Left lung (tissue), 10 donors: Measurements from ENCODE around the gene LAMA3. TPM values are rescaled to one million over a fixed set of nuclear protein-coding genes. Genes with fewer than 3 reads are reported as not detected.

Experiments used
- ATAC-seq: fragments of 200-7000 bp; cut with Tn5 transposase; one replicate; pipeline ENCODE4 v1.9.1; 2020; ENCODE audit warnings: moderate library complexity
- DNase-seq, 4 donors: peaks; one replicate each; pipeline ENCODE4 v3.0.0-alpha.2; 2013 to 2020
- H3K27ac ChIP-seq, 2 donors: fragments of 200-600 bp; sonication (generic) in 1 of 2; one replicate each; pipeline versions ENCODE4 v1.5.0 to v1.8.0; 2020 to 2021
- H3K27me3 ChIP-seq, 2 donors: fragments of 200-600 bp; sonication (generic) in 1 of 2; one replicate each; pipeline versions ENCODE4 v1.5.0 to v1.8.0; 2020 to 2021
- H3K36me3 ChIP-seq, 2 donors: fragments of 200-600 bp; sonication (generic) in 1 of 2; one replicate each; pipeline versions ENCODE4 v1.5.0 to v1.8.0; 2020 to 2021
- H3K4me1 ChIP-seq, 2 donors: fragments of 200-600 bp; one replicate each; pipeline ENCODE4 v1.8.0; 2021
- H3K4me3 ChIP-seq, 2 donors: fragments of 200-600 bp; sonication (generic) in 1 of 2; one replicate each; pipeline versions ENCODE4 v1.5.0 to v1.8.0; 2020 to 2021; ENCODE audit warnings: mild to moderate bottlenecking in 1 of 2
- H3K9me3 ChIP-seq, 2 donors: fragments of 200-600 bp; sonication (generic) in 1 of 2; one replicate each; pipeline versions ENCODE4 v1.5.0 to v1.8.0; 2020 to 2021
- intact Hi-C, 2 donors: fragments of 100-400 bp; cut with DNase I; formaldehyde crosslinking; loops; one replicate each; pipeline versions ENCODE4 v1.11.2 to v1.14.2; 2022
- polyA plus RNA-seq, 6 donors: library from polyadenylated mRNA; unstranded; fragments of 120-200 nt; gene quantifications; one replicate each; pipeline ENCODE4 v1.2.1, GENCODE V29; 2013; ENCODE audit not compliant: insufficient read length in 6 of 6
- total RNA-seq, 2 donors: library from RNA; stranded (reverse); fragmentation: NEBNext Ultra II Directional; extraction: Animal tissue kit (Norgen Biotek cat#: 25700); gene quantifications; one replicate each; pipeline ENCODE4 v1.2.1, GENCODE V29; 2021
- TF ChIP-seq, protein P1 (sequence below), 2 donors: fragments of 200-600 bp; sonication (generic) in 1 of 2; IDR thresholded peaks; one replicate each; pipeline versions ENCODE4 v1.5.0 to v1.8.0; 2021; ENCODE audit warnings: antibody characterized with exemption in 2 of 2
- donor health status: DM: no; HTN: yes; CAD: no.
- donor health status: DM: no; HTN: no; CAD: no.

LAMA3 gene
- total and polyA plus RNA-seq, 8 donors, result 42.8 to 207 (median 140) TPM

DNA sequence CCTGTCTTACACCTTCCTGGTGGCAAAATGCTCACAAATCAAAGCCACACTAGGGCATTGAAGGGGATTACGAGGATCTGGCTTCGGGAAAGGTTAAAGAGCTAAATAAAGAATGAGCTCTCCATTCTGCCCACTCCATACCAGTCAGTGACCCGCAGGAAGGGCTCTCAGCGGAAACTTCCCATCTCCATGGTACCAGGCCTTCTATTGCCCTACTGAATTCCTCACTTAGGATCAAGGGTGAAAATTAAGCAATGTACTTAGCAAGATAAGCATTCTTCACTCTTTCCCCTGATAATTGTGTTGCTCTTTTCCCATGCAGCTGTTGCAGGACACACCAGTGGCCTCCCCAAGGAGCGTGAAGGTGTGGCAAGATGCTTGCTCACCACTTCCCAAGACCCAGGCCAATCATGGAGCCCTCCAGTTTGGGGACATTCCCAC lies 249.7 kb downstream of the LAMA3 start:
- no peaks in the 10 kb centered on the region for H3K9me3 ChIP-seq
- no peak overlapping the region for H3K4me3 ChIP-seq
- H3K36me3 ChIP-seq, result no peaks in the 10 kb centered on the region
- intact Hi-C loops, result no loop called here
- TF ChIP-seq, protein P1, sequence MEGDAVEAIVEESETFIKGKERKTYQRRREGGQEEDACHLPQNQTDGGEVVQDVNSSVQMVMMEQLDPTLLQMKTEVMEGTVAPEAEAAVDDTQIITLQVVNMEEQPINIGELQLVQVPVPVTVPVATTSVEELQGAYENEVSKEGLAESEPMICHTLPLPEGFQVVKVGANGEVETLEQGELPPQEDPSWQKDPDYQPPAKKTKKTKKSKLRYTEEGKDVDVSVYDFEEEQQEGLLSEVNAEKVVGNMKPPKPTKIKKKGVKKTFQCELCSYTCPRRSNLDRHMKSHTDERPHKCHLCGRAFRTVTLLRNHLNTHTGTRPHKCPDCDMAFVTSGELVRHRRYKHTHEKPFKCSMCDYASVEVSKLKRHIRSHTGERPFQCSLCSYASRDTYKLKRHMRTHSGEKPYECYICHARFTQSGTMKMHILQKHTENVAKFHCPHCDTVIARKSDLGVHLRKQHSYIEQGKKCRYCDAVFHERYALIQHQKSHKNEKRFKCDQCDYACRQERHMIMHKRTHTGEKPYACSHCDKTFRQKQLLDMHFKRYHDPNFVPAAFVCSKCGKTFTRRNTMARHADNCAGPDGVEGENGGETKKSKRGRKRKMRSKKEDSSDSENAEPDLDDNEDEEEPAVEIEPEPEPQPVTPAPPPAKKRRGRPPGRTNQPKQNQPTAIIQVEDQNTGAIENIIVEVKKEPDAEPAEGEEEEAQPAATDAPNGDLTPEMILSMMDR (IDR thresholded peaks at IDR 0.05), result no peak
- no peak overlapping the region for H3K27ac ChIP-seq
- ATAC-seq (peak; percentile 76), DNase-seq (peak in 1 of 4 donors; percentile 52)
- H3K27me3 ChIP-seq, result no peaks in the 10 kb centered on the region
- peaks cover 5 to 6% of the 10 kb centered on the region in 2 donors for H3K4me1 ChIP-seq

DNA sequence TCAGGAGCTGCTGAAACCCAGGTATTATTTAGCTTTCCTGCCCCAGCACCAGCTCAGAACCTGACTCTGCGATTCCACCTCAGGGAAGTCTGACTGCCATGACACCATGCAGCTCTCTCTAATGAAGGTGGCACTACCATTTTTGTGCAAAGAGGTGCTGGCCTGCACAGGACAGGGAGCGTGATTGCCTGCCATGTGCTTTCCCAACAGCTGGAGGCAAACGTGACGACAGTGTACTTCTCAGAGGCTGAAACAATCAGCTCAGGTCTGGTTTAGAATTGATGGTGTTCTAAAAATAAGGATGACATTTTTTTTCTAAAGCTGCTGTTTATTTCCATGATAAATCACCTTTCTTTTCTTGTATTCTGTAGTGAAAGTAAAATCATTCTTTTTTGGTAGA lies 250.1 kb downstream of the LAMA3 start:
- no peaks in the 10 kb centered on the region for H3K9me3 ChIP-seq
- no peak for ATAC-seq
- no peak overlapping the region for H3K27ac ChIP-seq
- TF ChIP-seq, protein P1 (IDR thresholded peaks at IDR 0.05), result no peak
- no peaks in the 10 kb centered on the region for H3K27me3 ChIP-seq
- no peak for DNase-seq
- intact Hi-C loops, result no loop called here
- H3K36me3 ChIP-seq, result no peaks in the 10 kb centered on the region
- no peak overlapping the region for H3K4me3 ChIP-seq
- peaks cover 5 to 8% of the 10 kb centered on the region in 2 donors for H3K4me1 ChIP-seq

DNA sequence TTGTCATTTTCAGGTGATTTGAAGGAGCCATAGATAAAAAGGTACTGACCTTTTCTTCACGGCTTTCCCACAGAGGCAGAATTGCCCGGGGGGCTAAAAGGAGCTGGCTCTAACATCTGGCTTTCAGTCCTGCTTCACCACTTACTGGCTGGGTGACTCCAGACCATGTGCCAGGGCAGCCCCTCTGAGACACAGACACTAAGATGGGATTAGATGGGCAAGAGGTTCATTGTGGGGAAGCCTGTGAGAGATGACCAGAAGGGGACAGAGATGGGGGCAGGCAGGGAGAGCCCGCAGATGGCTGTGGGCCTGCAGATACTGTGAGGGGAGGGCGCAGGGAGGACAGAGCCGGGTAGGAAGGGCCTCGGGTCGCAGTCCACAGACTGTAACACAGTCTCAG lies 250.6 kb downstream of the LAMA3 start:
- TF ChIP-seq, protein P1 (IDR thresholded peaks at IDR 0.05), result no peak
- DNase-seq (no peak), ATAC-seq (no peak)
- no peaks in the 10 kb centered on the region for H3K9me3 ChIP-seq
- H3K4me1 ChIP-seq, result peaks cover 5 to 8% of the 10 kb centered on the region in 2 donors
- H3K4me3 ChIP-seq, result no peak overlapping the region
- H3K36me3 ChIP-seq, result no peaks in the 10 kb centered on the region
- no peaks in the 10 kb centered on the region for H3K27me3 ChIP-seq
- intact Hi-C loops, result no loop called here
- no peak overlapping the region for H3K27ac ChIP-seq

DNA sequence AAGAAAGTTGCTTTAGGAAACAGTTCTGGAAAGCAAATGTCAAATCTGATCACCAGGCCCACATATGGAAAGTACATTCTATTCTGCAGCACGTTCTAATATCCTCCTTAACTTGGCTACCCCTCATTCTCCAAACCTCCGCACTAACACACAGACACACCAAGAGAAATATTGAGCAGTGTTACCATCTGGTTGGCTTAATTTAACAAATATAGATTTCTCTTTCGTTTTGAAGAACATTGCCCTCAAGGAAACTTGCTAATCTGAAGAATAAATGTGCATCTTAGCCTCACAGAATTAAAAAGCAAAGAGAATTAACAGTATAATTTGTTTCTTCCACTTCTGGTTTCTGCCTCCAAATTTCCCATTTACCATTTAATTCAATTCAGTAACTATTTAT lies 252.5 kb downstream of the LAMA3 start:
- TF ChIP-seq, protein P1 (IDR thresholded peaks at IDR 0.05), result no peak
- Histone ChIP-seq H3K27me3 (no peaks in the 10 kb centered on the region), H3K36me3 (no peaks in the 10 kb centered on the region), H3K4me1 (peaks cover 5 to 8% of the 10 kb centered on the region in 2 donors), H3K9me3 (no peaks in the 10 kb centered on the region), H3K27ac (no peak overlapping the region), H3K4me3 (no peak overlapping the region)
- ATAC-seq (no peak), DNase-seq (no peak)
- intact Hi-C loops, result no loop called here

DNA sequence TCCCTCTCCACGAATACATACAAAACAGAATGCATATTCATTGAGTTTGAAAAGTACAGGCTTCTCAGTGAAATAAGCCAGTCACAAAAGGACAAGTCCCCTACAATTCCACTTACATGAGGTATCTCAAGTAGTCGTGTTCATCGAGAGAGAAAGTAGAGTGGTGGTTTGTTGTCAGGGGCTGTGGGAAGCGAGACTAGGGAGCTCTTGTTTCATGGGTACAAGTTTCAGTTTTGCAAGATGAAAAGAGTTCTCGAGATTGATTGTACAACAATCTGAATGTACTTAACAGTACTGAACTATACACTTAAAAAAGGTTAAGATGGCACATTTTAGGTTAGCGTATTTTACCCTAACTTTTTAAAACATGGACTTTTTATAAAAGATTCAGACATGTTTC lies 253.9 kb downstream of the LAMA3 start:
- ATAC-seq (peak; percentile 58), DNase-seq (peak in 1 of 4 donors; percentile 39)
- H3K9me3 ChIP-seq, result no peaks in the 10 kb centered on the region
- no peaks in the 10 kb centered on the region for H3K36me3 ChIP-seq
- H3K27ac ChIP-seq, result peak overlapping the region; percentile 57 to 65
- TF ChIP-seq, protein P1 (IDR thresholded peaks at IDR 0.05), result no peak
- H3K4me1 ChIP-seq, result peaks cover 5 to 8% of the 10 kb centered on the region in 2 donors
- intact Hi-C loops, result no loop called here
- no peak overlapping the region for H3K4me3 ChIP-seq
- no peaks in the 10 kb centered on the region for H3K27me3 ChIP-seq
